OCI-LY1 (cell line): ENCODE results near the gene KCNMA1.

ENCODE experiments used
- EZH2 ChIP-seq: fragments of 200-600 bp; sonication (generic), shearing (Covaris generic); IDR thresholded peaks from 2 replicates; pipeline ENCODE4 v1.8.0; 2017; ENCODE audit warnings: borderline replicate concordance, mixed run types, mild to moderate bottlenecking, antibody characterized with exemption, low read length, moderate library complexity, mixed read lengths
- TF ChIP-seq, protein P1 (sequence below): fragments of 200-600 bp; sonication (generic), shearing (Covaris generic); IDR thresholded peaks from 2 replicates; pipeline ENCODE4 v1.5.1; 2017; ENCODE audit warnings: mild to moderate bottlenecking, antibody characterized with exemption, low read length, moderate library complexity, mixed read lengths

DNA sequence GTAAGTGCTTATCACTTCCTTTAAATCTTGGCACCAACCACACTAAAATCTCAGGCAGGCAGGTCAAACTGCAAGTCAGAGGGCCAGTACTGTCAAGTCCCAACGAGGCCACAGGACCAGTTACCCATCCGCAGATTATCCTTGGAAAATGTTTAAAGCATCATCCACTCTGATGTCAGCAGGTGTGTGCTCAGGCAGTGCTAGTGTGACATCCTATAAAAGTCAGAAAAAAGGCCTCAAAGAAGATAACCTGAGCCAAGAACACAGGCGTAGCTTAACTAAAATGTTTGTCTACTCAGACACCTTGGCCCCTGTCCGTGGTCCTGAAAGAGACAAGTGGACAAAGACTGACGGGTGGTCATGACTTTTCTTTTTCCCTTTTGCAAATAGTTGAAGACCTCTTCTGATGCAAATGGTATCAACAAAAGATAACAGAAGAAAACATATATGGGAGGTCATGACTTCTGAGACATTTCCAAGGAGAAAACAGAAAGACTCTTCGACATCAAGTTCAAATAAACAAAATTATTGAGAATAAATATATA, 309.3 kb downstream of the KCNMA1 start:
- TF ChIP-seq, protein P1, sequence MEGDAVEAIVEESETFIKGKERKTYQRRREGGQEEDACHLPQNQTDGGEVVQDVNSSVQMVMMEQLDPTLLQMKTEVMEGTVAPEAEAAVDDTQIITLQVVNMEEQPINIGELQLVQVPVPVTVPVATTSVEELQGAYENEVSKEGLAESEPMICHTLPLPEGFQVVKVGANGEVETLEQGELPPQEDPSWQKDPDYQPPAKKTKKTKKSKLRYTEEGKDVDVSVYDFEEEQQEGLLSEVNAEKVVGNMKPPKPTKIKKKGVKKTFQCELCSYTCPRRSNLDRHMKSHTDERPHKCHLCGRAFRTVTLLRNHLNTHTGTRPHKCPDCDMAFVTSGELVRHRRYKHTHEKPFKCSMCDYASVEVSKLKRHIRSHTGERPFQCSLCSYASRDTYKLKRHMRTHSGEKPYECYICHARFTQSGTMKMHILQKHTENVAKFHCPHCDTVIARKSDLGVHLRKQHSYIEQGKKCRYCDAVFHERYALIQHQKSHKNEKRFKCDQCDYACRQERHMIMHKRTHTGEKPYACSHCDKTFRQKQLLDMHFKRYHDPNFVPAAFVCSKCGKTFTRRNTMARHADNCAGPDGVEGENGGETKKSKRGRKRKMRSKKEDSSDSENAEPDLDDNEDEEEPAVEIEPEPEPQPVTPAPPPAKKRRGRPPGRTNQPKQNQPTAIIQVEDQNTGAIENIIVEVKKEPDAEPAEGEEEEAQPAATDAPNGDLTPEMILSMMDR = no peak
- TF ChIP-seq EZH2 = no peak
